ENCODE measurements around the gene IDE.
"Not testable (repeated sequence)": the region's sequence is repeated elsewhere in the genome, so short reads cannot be mapped to it uniquely, and the experiment has no call there.

IDE gene

GRCh38 chr10:92574548-92575261 lies 812 bp upstream of the IDE start:
- DNase-seq (no peak), ATAC-seq (no peak)
- Mint-ChIP-seq H3K4me3 (peak overlapping the region; percentile 83), H3K9me3 (no peaks in the 10 kb centered on the region), H3K36me3 (ENCODE audit: low read depth) (peaks cover 4% of the 10 kb centered on the region), H3K27me3 (no peaks in the 10 kb centered on the region), H3K27ac (peak overlapping the region; percentile 86), H3K4me1 (peaks cover 43% of the 10 kb centered on the region)

GRCh38 chr10:92573091-92573797 lies 649 bp downstream of the IDE start:
- no peaks in the 10 kb centered on the region for H3K9me3 Mint-ChIP-seq
- peak overlapping the region; percentile 5 for H3K27ac Mint-ChIP-seq
- DNase-seq (peak; percentile 33), ATAC-seq (peak; percentile 44)
- H3K4me3 Mint-ChIP-seq: peak overlapping the region; percentile 83
- H3K36me3 Mint-ChIP-seq (ENCODE audit: low read depth): peaks cover 12% of the 10 kb centered on the region
- H3K4me1 Mint-ChIP-seq: peaks cover 51% of the 10 kb centered on the region
- no peaks in the 10 kb centered on the region for H3K27me3 Mint-ChIP-seq

GRCh38 chr10:92572362-92573090 lies 1.4 kb downstream of the IDE start:
- Mint-ChIP-seq H3K27ac (peak overlapping the region; percentile 5), H3K4me1 (peaks cover 58% of the 10 kb centered on the region), H3K4me3 (peak overlapping the region; percentile 83), H3K36me3 (ENCODE audit: low read depth) (peaks cover 12% of the 10 kb centered on the region), H3K27me3 (no peaks in the 10 kb centered on the region), H3K9me3 (no peaks in the 10 kb centered on the region)
- ATAC-seq (no peak), DNase-seq (no peak)

GRCh38 chr10:92571649-92572048 lies 2.2 kb downstream of the IDE start:
- no peak for DNase-seq
- no peak for ATAC-seq
- H3K9me3 Mint-ChIP-seq: no peaks in the 10 kb centered on the region
- H3K36me3 Mint-ChIP-seq (ENCODE audit: low read depth): peaks cover 15% of the 10 kb centered on the region
- peaks cover 62% of the 10 kb centered on the region for H3K4me1 Mint-ChIP-seq
- no peak overlapping the region for H3K27ac Mint-ChIP-seq
- no peaks in the 10 kb centered on the region for H3K27me3 Mint-ChIP-seq
- no peak overlapping the region for H3K4me3 Mint-ChIP-seq

- Mint-ChIP-seq H3K4me1 (peaks cover 48% of the 10 kb centered on the region), H3K36me3 (ENCODE audit: low read depth) (peaks cover 22% of the 10 kb centered on the region)
- H3K9me3 Mint-ChIP-seq, DNase-seq, H3K4me3 Mint-ChIP-seq, H3K27me3 Mint-ChIP-seq, H3K27ac Mint-ChIP-seq, ATAC-seq: not testable (repeated sequence)
These were observed 4.2 kb downstream of the IDE start for GRCh38 chr10:92569663-92570062.

- Mint-ChIP-seq H3K36me3 (ENCODE audit: low read depth) (peaks cover 23% of the 10 kb centered on the region), H3K4me1 (peaks cover 45% of the 10 kb centered on the region), H3K27me3 (no peaks in the 10 kb centered on the region), H3K9me3 (no peaks in the 10 kb centered on the region), H3K27ac (no peak overlapping the region), H3K4me3 (no peak overlapping the region)
- no peak for DNase-seq
- ATAC-seq: no peak
These were observed 4.8 kb downstream of the IDE start for GRCh38 chr10:92569071-92569470.

GRCh38 chr10:92567952-92568600 lies 5.8 kb downstream of the IDE start:
- H3K27me3 Mint-ChIP-seq: no peaks in the 10 kb centered on the region
- peaks cover 45% of the 10 kb centered on the region for H3K4me1 Mint-ChIP-seq
- no peak overlapping the region for H3K4me3 Mint-ChIP-seq
- H3K27ac Mint-ChIP-seq: no peak overlapping the region
- H3K36me3 Mint-ChIP-seq (ENCODE audit: low read depth): peaks cover 28% of the 10 kb centered on the region
- peak; percentile 82 for ATAC-seq
- no peaks in the 10 kb centered on the region for H3K9me3 Mint-ChIP-seq
- DNase-seq: no peak

- Mint-ChIP-seq H3K27ac (no peak overlapping the region), H3K4me1 (peaks cover 6% of the 10 kb centered on the region), H3K4me3 (no peak overlapping the region), H3K9me3 (peaks cover 8% of the 10 kb centered on the region), H3K36me3 (ENCODE audit: low read depth) (peaks cover 52% of the 10 kb centered on the region), H3K27me3 (no peaks in the 10 kb centered on the region)
- no peak for DNase-seq
- ATAC-seq: no peak
These were observed 11.5 kb downstream of the IDE start for GRCh38 chr10:92562424-92562823.

- Mint-ChIP-seq H3K9me3 (peaks cover 14% of the 10 kb centered on the region), H3K36me3 (ENCODE audit: low read depth) (peaks cover 63% of the 10 kb centered on the region), H3K4me1 (no peaks in the 10 kb centered on the region), H3K4me3 (no peak overlapping the region), H3K27me3 (no peaks in the 10 kb centered on the region), H3K27ac (no peak overlapping the region)
- ATAC-seq (no peak), DNase-seq (no peak)
These were observed 14.8 kb downstream of the IDE start for GRCh38 chr10:92559046-92559445.

GRCh38 chr10:92553959-92554358 lies 19.9 kb downstream of the IDE start:
- H3K9me3 Mint-ChIP-seq: peaks cover 15% of the 10 kb centered on the region
- no peak overlapping the region for H3K27ac Mint-ChIP-seq
- DNase-seq (no peak), ATAC-seq (no peak)
- no peak overlapping the region for H3K4me3 Mint-ChIP-seq
- H3K36me3 Mint-ChIP-seq (ENCODE audit: low read depth): peaks cover 55% of the 10 kb centered on the region
- no peaks in the 10 kb centered on the region for H3K27me3 Mint-ChIP-seq
- H3K4me1 Mint-ChIP-seq: no peaks in the 10 kb centered on the region

GRCh38 chr10:92552310-92552709 lies 21.6 kb downstream of the IDE start:
- no peak for ATAC-seq
- peaks cover 15% of the 10 kb centered on the region for H3K9me3 Mint-ChIP-seq
- H3K27ac Mint-ChIP-seq: no peak overlapping the region
- no peak overlapping the region for H3K4me3 Mint-ChIP-seq
- no peaks in the 10 kb centered on the region for H3K4me1 Mint-ChIP-seq
- H3K36me3 Mint-ChIP-seq (ENCODE audit: low read depth): peaks cover 44% of the 10 kb centered on the region
- no peaks in the 10 kb centered on the region for H3K27me3 Mint-ChIP-seq
- no peak for DNase-seq

GRCh38 chr10:92550924-92551323 lies 23.0 kb downstream of the IDE start:
- H3K4me1 Mint-ChIP-seq: no peaks in the 10 kb centered on the region
- peaks cover 39% of the 10 kb centered on the region for H3K36me3 Mint-ChIP-seq (ENCODE audit: low read depth)
- ATAC-seq (no peak), DNase-seq (no peak)
- no peak overlapping the region for H3K27ac Mint-ChIP-seq
- H3K4me3 Mint-ChIP-seq: no peak overlapping the region
- H3K27me3 Mint-ChIP-seq: no peaks in the 10 kb centered on the region
- peaks cover 15% of the 10 kb centered on the region for H3K9me3 Mint-ChIP-seq

- H3K4me3 Mint-ChIP-seq: no peak overlapping the region
- peaks cover 15% of the 10 kb centered on the region for H3K36me3 Mint-ChIP-seq (ENCODE audit: low read depth)
- peaks cover 18% of the 10 kb centered on the region for H3K4me1 Mint-ChIP-seq
- no peak overlapping the region for H3K27ac Mint-ChIP-seq
- H3K27me3 Mint-ChIP-seq: no peaks in the 10 kb centered on the region
- H3K9me3 Mint-ChIP-seq: no peaks in the 10 kb centered on the region
- DNase-seq (no peak), ATAC-seq (no peak)
These were observed 26.2 kb downstream of the IDE start for GRCh38 chr10:92547676-92548075.

- Mint-ChIP-seq H3K27ac (no peak overlapping the region), H3K9me3 (no peaks in the 10 kb centered on the region), H3K4me1 (peaks cover 21% of the 10 kb centered on the region), H3K4me3 (no peak overlapping the region), H3K36me3 (ENCODE audit: low read depth) (peaks cover 7% of the 10 kb centered on the region), H3K27me3 (no peaks in the 10 kb centered on the region)
- no peak for ATAC-seq
- no peak for DNase-seq
These were observed 28.3 kb downstream of the IDE start for GRCh38 chr10:92545556-92545955.
